ENCODE measurements around the gene SKAP2. TPM values are rescaled to one million over a fixed set of nuclear protein-coding genes. Genes with fewer than 3 reads are reported as not detected.

The SKAP2 gene
- total and polyA plus RNA-seq, 2 donors (not counting 3 experiments of a cell fraction or from before 2014, with no cell fraction given) = 4.0 to 27.6 TPM

GRCh38 chr7:26879671-26880070, 15.3 kb upstream of the SKAP2 start:
- H4K20me1 ChIP-seq (replicated peaks; ENCODE audit: control insufficient read depth, extremely low read depth, insufficient read depth, low read length) = no peaks in the 10 kb centered on the region
- FAIRE-seq (no peak), DNase-seq (ENCODE audit: low read depth, low spot score) (no peak)
- H3K79me2 ChIP-seq (ENCODE audit: control insufficient read depth, insufficient read depth, low read length) = no peaks in the 10 kb centered on the region
- H3K4me3 ChIP-seq (replicated peaks in 1 of 3; ENCODE audit: insufficient read depth in 1 of 3, low read depth in 1 of 3, low read length in 3 of 3) = no peak overlapping the region
- H3K9me1 ChIP-seq (replicated peaks; ENCODE audit: control insufficient read depth, extremely low read depth, insufficient read depth, low read length) = peaks cover 2% of the 10 kb centered on the region
- H3K27me3 ChIP-seq (ENCODE audit: control insufficient read depth in 2 of 2, insufficient read depth in 2 of 2, low read length in 2 of 2) = no peaks in the 10 kb centered on the region
- ChIA-PET CTCF (interaction anchor here (1.1 kb wide), 1 partner anchor 116 kb away, joined by 4 read pairs; no protein-coding TSS in a partner anchor), POLR2A (no interaction called here)
- TF ChIP-seq MAX (IDR thresholded peaks at IDR 0.05; ENCODE audit: insufficient read depth, insufficient read length) = no peak
- TF ChIP-seq FOS (IDR thresholded peaks at IDR 0.05; ENCODE audit: borderline replicate concordance, insufficient read depth, low read length) = no peak
- TF ChIP-seq EZH2 (IDR thresholded peaks at IDR 0.05; ENCODE audit: borderline replicate concordance, low read depth, low read length, severe bottlenecking) = no peak
- no peak for TF ChIP-seq CTCF (IDR thresholded peaks at IDR 0.05; ENCODE audit: extremely low read depth in 1 of 2, insufficient read depth in 1 of 2, low read depth in 1 of 2, low read length in 2 of 2)
- TF ChIP-seq POLR2AphosphoS5 (IDR thresholded peaks at IDR 0.05; ENCODE audit: insufficient read depth, low read depth, low read length) = no peak
- no peak for TF ChIP-seq GATA2 (IDR thresholded peaks at IDR 0.05; ENCODE audit: insufficient read depth, insufficient read length, low read depth, low read length)
- TF ChIP-seq POLR2A (IDR thresholded peaks at IDR 0.05; ENCODE audit: low read depth, low read length) = no peak
- no peak for TF ChIP-seq JUN (IDR thresholded peaks at IDR 0.05; ENCODE audit: borderline replicate concordance, insufficient read depth, insufficient read length, low read depth)
- no peak for TF ChIP-seq MYC (IDR thresholded peaks at IDR 0.05; ENCODE audit: low read depth, low read length)
- H3K4me2 ChIP-seq (ENCODE audit: insufficient read depth, low read length) = no peak overlapping the region
- H3K9ac ChIP-seq (replicated peaks; ENCODE audit: extremely low read depth, insufficient read depth, low read length) = no peak overlapping the region
- H3K36me3 ChIP-seq (ENCODE audit: control insufficient read depth in 2 of 2, extremely low read depth in 1 of 2, insufficient read depth in 2 of 2, low read length in 2 of 2) = no peaks in the 10 kb centered on the region
- dilution Hi-C loops (cut with MboI; ENCODE audit: extremely low pct_ligation_motif_present, low sequenced_read_pairs) (no loop called here), intact Hi-C loops (cut with micrococcal nuclease) (no loop called here)
- H2AFZ ChIP-seq (ENCODE audit: low read depth, low read length) = no peak overlapping the region
- no peak overlapping the region for H3K27ac ChIP-seq (ENCODE audit: insufficient read depth, low read depth, low read length)
- BruUV-seq (replicated peaks) = no TSS peak
- no peaks in the 10 kb centered on the region for H3K4me1 ChIP-seq (ENCODE audit: control insufficient read depth, extremely low read depth, insufficient read depth, low read length)
- H3K9me3 ChIP-seq (replicated peaks; ENCODE audit: control insufficient read depth, insufficient read depth, low read length) = no peaks in the 10 kb centered on the region
